ENCODE data around the gene IER5L.

- TF ChIP-seq, protein P1, sequence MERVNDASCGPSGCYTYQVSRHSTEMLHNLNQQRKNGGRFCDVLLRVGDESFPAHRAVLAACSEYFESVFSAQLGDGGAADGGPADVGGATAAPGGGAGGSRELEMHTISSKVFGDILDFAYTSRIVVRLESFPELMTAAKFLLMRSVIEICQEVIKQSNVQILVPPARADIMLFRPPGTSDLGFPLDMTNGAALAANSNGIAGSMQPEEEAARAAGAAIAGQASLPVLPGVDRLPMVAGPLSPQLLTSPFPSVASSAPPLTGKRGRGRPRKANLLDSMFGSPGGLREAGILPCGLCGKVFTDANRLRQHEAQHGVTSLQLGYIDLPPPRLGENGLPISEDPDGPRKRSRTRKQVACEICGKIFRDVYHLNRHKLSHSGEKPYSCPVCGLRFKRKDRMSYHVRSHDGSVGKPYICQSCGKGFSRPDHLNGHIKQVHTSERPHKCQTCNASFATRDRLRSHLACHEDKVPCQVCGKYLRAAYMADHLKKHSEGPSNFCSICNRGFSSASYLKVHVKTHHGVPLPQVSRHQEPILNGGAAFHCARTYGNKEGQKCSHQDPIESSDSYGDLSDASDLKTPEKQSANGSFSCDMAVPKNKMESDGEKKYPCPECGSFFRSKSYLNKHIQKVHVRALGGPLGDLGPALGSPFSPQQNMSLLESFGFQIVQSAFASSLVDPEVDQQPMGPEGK (CRISPR knock-in tag; IDR thresholded peaks at IDR 0.05; ENCODE audit: borderline replicate concordance), result no peak
- TF ChIP-seq ZFP3 (CRISPR knock-in tag; IDR thresholded peaks at IDR 0.05) (no peak), TCF4 (CRISPR knock-in tag; IDR thresholded peaks at IDR 0.05; ENCODE audit: borderline replicate concordance) (no peak), CSDC2 (CRISPR knock-in tag; IDR thresholded peaks at IDR 0.05) (no peak), ZFP30 (CRISPR knock-in tag; IDR thresholded peaks at IDR 0.05) (no peak)
- TF ChIP-seq, protein P2, sequence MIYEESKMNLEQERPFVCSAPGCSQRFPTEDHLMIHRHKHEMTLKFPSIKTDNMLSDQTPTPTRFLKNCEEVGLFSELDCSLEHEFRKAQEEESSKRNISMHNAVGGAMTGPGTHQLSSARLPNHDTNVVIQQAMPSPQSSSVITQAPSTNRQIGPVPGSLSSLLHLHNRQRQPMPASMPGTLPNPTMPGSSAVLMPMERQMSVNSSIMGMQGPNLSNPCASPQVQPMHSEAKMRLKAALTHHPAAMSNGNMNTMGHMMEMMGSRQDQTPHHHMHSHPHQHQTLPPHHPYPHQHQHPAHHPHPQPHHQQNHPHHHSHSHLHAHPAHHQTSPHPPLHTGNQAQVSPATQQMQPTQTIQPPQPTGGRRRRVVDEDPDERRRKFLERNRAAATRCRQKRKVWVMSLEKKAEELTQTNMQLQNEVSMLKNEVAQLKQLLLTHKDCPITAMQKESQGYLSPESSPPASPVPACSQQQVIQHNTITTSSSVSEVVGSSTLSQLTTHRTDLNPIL (CRISPR knock-in tag; IDR thresholded peaks at IDR 0.05; ENCODE audit: low read depth), result no peak
Measured at GRCh38 chr9:129151469-129151868, 26.6 kb downstream of the IER5L start.
